ENCODE measurements around the gene LRIG2. TPM values are rescaled to one million over a fixed set of nuclear protein-coding genes. Genes with fewer than 3 reads are reported as not detected.

Gene LRIG2
- polyA plus RNA-seq, 3 donors = 0.93 to 12.7 (median 0.96) TPM

- no peak overlapping the region for H3K4me3 ChIP-seq (replicated peaks in 1 of 3; ENCODE audit: low read depth in 2 of 3, low read length in 3 of 3)
- TF ChIP-seq, protein P1, sequence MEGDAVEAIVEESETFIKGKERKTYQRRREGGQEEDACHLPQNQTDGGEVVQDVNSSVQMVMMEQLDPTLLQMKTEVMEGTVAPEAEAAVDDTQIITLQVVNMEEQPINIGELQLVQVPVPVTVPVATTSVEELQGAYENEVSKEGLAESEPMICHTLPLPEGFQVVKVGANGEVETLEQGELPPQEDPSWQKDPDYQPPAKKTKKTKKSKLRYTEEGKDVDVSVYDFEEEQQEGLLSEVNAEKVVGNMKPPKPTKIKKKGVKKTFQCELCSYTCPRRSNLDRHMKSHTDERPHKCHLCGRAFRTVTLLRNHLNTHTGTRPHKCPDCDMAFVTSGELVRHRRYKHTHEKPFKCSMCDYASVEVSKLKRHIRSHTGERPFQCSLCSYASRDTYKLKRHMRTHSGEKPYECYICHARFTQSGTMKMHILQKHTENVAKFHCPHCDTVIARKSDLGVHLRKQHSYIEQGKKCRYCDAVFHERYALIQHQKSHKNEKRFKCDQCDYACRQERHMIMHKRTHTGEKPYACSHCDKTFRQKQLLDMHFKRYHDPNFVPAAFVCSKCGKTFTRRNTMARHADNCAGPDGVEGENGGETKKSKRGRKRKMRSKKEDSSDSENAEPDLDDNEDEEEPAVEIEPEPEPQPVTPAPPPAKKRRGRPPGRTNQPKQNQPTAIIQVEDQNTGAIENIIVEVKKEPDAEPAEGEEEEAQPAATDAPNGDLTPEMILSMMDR (IDR thresholded peaks at IDR 0.05) = no peak
- no CpG with 5 or more reads among the region's 1 CpG for WGBS (ENCODE audit: insufficient coverage)
- no peaks in the 10 kb centered on the region for H3K79me2 ChIP-seq (ENCODE audit: insufficient read depth, low read length)
- H3K4me1 ChIP-seq (ENCODE audit: control insufficient read depth in 1 of 2, insufficient read depth in 2 of 2, low read length in 2 of 2) = peaks cover 18 to 20% of the 10 kb centered on the region in 2 donors
- H3K4me2 ChIP-seq (replicated peaks; ENCODE audit: extremely low read depth, low read length, poor library complexity, severe bottlenecking) = no peak overlapping the region
- no peaks in the 10 kb centered on the region for H3K9me3 ChIP-seq (replicated peaks in 1 of 2; ENCODE audit: control insufficient read depth in 1 of 2, insufficient read depth in 1 of 2, low read length in 2 of 2)
- DNase-seq = no peak
- no peak overlapping the region for H3K9ac ChIP-seq (ENCODE audit: insufficient read depth, low read length, poor library complexity, severe bottlenecking)
- H3K36me3 Mint-ChIP-seq = no peaks in the 10 kb centered on the region
- no peaks in the 10 kb centered on the region for H3K36me3 ChIP-seq (replicated peaks in 1 of 2; ENCODE audit: control insufficient read depth in 1 of 2, insufficient read depth in 2 of 2, low read length in 2 of 2)
- H2AFZ ChIP-seq (ENCODE audit: insufficient read depth, low read depth, low read length, poor library complexity, severe bottlenecking) = no peak overlapping the region
- peaks cover 0 to 3% (median 2%) of the 10 kb centered on the region in 3 donors for H3K27me3 Mint-ChIP-seq (ENCODE audit: low read depth in 3 of 3)
- no peak overlapping the region for H3K4me3 Mint-ChIP-seq
- intact Hi-C loops (cut with micrococcal nuclease) = loop anchor here (5.0 to 10.0 kb wide), 2 partner anchors 532 to 540 kb away; no protein-coding TSS in a partner anchor
- no peak overlapping the region for H3K27ac Mint-ChIP-seq
- peaks cover 20% of the 10 kb centered on the region for H3K4me1 Mint-ChIP-seq
- H4K20me1 ChIP-seq (ENCODE audit: insufficient read depth, low read length) = no peaks in the 10 kb centered on the region
- no peaks in the 10 kb centered on the region for H3K9me3 Mint-ChIP-seq
- no peaks in the 10 kb centered on the region for H3K27me3 ChIP-seq (ENCODE audit: control insufficient read depth in 2 of 2, insufficient read depth in 2 of 2, low read length in 2 of 2)
- no peak overlapping the region for H3K27ac ChIP-seq (ENCODE audit: low read depth in 1 of 2, low read length in 2 of 2)
These were observed 69.8 kb downstream of the LRIG2 start for GRCh38 chr1:113142791-113143190.

DNA sequence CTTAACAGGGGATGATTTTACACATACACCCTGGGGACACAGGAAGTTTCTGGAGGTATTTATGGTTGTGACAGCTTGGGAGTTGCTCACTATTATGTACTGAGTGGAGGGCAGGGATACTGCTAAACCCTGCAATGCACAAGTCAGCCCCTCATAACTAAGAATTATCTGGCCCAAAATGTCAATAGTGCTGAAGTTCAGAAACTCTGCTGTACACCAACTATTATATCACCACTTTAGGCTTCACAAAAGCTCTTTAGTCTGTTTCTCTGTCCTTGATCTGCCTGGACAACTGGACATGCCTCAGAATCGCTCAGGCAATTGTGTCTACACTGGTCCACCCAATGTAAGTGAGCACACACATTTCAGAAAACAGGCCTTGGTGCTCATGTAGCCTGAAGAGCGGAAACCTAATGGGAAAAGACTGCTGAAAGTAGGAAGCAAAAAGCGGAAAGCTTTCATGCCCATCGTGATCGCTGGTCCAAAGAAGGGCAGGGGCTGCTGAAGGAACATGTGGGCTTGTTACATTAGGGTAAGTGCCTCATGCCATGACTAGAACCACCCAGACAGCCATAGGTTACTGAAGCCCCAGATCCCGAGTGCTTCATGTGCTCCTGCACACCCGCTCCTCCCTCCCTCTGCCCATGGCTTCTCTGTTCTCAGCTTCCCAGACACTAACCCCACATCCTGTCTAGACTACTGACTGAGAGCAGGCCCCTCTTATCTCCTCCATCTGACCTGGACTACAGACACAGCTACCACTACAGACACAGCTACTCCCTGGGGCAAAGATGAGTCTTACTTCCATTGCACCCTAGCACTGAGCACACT, 73.5 kb downstream of the LRIG2 start:
- H3K4me3 Mint-ChIP-seq = no peak overlapping the region
- Histone ChIP-seq H3K36me3 (replicated peaks in 1 of 2; ENCODE audit: control insufficient read depth in 1 of 2, insufficient read depth in 2 of 2, low read length in 2 of 2) (no peaks in the 10 kb centered on the region), H3K9ac (ENCODE audit: insufficient read depth, low read length, poor library complexity, severe bottlenecking) (no peak overlapping the region), H3K27me3 (ENCODE audit: control insufficient read depth in 2 of 2, insufficient read depth in 2 of 2, low read length in 2 of 2) (no peaks in the 10 kb centered on the region), H3K4me3 (replicated peaks in 1 of 3; ENCODE audit: low read depth in 2 of 3, low read length in 3 of 3) (no peak overlapping the region), H3K27ac (ENCODE audit: low read depth in 1 of 2, low read length in 2 of 2) (no peak overlapping the region), H4K20me1 (ENCODE audit: insufficient read depth, low read length) (no peaks in the 10 kb centered on the region), H2AFZ (ENCODE audit: insufficient read depth, low read depth, low read length, poor library complexity, severe bottlenecking) (peak overlapping the region; percentile 11), H3K9me3 (replicated peaks in 1 of 2; ENCODE audit: control insufficient read depth in 1 of 2, insufficient read depth in 1 of 2, low read length in 2 of 2) (no peaks in the 10 kb centered on the region), H3K4me1 (ENCODE audit: control insufficient read depth in 1 of 2, insufficient read depth in 2 of 2, low read length in 2 of 2) (peaks cover 3 to 6% of the 10 kb centered on the region in 2 donors), H3K79me2 (ENCODE audit: insufficient read depth, low read length) (no peaks in the 10 kb centered on the region), H3K4me2 (replicated peaks; ENCODE audit: extremely low read depth, low read length, poor library complexity, severe bottlenecking) (no peak overlapping the region)
- peaks cover 2 to 3% (median 2%) of the 10 kb centered on the region in 3 donors for H3K27me3 Mint-ChIP-seq (ENCODE audit: low read depth in 3 of 3)
- WGBS (ENCODE audit: insufficient coverage) = 53% methylated on average over 4 of the region's 7 CpGs
- H3K4me1 Mint-ChIP-seq = peaks cover 6% of the 10 kb centered on the region
- peaks cover 0 to 3% (median 0%) of the 10 kb centered on the region in 7 donors for H3K9me3 Mint-ChIP-seq
- intact Hi-C loops (cut with micrococcal nuclease) = loop anchor here in 1 of 2 donors (10.0 kb wide), 1 partner anchor 528 kb away; no protein-coding TSS in a partner anchor
- TF ChIP-seq, protein P1 (IDR thresholded peaks at IDR 0.05) = no peak
- H3K27ac Mint-ChIP-seq = no peak overlapping the region
- H3K36me3 Mint-ChIP-seq = no peaks in the 10 kb centered on the region
- DNase-seq = no peak

All from CD14-positive monocyte (primary cell).